DMS114 treated with DMSO at 0.1 percent for 48 hours (cell line): ENCODE results near the gene PER2.

Source experiments
- DNase-seq: peaks from one replicate; lab custom pipeline; 2025; ENCODE audit not compliant: unreplicated experiment; lab: John Stamatoyannopoulos, UW

Gene PER2

DNA sequence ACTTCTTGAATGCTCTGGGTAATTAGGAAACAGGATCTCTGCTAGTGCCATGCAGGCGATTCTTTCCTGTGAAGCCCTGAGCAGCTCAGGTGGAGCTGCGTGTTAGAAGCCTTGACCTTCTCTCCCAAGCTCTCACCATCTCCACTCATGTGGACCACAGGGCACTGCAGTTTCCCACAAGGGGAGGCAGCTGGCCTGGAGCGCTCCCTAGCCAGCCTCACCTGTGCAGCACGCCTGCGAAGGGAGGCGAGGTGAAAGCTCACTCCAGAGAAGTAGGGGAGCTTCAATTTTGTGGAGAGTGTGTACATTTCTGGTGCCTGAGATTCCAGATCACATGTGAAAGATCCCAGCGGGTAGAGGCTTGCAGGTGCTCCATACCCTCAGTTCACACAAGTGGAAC, 37.5 kb downstream of the PER2 start:
- no peak for DNase-seq

DNA sequence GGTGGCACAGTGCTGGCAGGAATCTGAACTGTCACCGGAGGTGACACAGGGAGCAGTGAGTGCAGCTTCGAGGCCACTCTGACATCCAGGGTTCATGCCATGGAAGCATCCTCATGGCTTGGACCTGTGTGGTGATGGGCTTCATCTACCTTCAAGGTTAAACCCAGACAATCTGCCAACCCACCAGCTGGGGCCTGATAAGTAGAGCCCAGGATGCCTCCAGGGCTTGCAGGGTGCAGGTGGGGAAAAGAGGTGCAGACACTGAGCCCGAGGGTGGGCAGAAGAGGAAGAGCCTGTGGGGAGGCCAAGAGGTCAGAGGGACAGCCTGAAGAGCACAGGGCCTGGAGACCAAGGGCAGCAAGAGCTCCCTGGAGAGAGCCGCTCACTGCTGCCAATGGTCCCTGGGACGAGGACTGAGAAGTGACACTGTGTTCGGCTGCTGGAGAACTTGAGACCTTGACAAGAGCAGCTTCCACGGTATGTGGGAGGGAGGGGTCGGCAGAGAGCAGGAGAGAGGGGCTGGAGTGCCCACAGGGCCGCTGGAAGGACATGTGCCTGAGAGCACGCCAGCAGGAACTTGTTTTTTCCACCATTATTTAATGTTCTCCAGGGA, 40.5 kb downstream of the PER2 start:
- no peak for DNase-seq

DNA sequence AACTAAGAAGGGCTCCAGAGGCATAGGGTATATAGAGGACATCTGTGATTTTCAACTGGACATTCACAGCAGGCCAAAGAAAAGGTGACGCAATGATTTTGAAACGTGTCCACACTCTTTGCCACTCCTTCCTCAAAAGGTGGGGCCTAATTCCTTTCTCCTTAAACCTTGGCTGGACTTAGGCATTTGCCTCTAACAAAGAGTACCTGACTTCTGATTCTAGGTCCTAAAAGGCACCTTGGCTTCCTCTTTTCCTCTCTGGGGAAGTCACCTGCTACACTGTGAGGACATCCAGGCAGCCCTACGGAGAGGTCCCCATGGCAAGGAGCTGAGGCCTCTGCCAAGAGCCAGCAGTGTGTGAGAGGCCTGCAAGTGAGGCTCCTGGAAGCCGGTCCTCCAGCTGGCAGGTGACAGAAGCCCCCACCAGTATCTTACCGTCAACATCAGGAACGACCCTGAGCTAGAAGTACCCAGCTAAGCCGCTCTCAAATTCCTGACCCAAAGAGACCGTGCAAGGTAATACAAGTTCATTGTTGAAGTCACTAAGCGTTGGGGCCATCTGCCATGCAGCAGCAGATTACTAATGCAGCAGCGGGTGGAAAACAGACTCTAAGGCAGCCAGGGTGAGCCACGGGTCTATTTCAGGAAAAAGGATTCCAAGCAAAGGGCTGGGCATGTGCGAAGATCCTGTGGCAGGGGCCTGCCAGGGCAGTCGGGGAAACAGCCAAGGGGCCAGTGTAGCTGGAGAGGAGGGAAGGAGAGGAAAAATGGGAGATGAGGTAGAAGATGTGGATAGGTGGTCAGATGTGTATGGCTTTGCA, 41.2 kb downstream of the PER2 start:
- no peak for DNase-seq

DNA sequence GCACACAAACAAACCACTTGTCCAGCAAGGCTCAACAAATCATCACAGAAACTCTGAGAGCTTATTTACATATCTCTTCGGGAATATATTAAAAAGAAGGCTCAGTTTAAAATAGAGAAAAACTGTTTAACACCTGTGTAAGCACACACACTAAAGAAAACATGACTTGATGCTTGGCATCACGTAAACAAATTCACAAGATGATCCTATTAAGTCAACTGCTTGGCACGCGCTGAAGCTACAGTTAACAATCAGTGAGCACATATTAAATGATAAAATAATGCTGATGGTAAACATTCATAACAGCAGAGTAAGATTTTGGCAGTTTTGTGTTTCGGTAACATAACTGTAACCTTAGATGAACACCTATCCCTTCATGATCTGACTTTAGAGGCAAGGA, 44.3 kb downstream of the PER2 start:
- no peak for DNase-seq

DNA sequence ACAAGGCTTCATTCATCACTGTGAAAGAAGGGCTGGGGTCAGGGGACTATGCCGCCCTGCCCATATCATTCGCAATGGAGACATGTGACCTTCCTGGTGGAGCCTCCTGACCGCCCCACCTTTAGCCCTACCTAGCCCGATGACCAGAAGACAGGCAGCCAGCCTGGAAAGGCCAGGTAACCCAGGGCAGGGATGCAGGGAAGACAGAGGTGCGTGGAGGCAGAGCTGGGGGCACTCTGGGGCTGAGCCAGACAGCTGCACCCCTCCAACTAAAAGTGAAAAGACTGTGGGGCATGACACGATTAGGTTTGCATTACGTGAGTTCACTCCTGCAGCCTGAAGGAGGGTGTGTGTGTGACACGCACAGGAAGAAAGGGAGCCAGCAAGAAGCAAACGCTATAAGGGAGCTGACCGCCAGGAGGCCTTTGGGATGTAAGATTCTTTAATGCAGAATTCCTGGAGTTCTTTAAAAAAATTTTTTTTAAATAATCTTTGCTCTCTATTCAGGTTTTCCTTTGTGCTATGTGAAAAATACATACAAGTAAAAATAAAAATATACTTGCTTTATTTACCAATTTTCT, 44.8 kb downstream of the PER2 start:
- DNase-seq = no peak

GRCh38 chr2:238242731-238243495, 45.5 kb downstream of the PER2 start:
- DNase-seq = no peak

GRCh38 chr2:238241970-238242369, 46.4 kb downstream of the PER2 start:
- DNase-seq = no peak

GRCh38 chr2:238240757-238241711, 47.4 kb downstream of the PER2 start:
- DNase-seq = no peak

DNA sequence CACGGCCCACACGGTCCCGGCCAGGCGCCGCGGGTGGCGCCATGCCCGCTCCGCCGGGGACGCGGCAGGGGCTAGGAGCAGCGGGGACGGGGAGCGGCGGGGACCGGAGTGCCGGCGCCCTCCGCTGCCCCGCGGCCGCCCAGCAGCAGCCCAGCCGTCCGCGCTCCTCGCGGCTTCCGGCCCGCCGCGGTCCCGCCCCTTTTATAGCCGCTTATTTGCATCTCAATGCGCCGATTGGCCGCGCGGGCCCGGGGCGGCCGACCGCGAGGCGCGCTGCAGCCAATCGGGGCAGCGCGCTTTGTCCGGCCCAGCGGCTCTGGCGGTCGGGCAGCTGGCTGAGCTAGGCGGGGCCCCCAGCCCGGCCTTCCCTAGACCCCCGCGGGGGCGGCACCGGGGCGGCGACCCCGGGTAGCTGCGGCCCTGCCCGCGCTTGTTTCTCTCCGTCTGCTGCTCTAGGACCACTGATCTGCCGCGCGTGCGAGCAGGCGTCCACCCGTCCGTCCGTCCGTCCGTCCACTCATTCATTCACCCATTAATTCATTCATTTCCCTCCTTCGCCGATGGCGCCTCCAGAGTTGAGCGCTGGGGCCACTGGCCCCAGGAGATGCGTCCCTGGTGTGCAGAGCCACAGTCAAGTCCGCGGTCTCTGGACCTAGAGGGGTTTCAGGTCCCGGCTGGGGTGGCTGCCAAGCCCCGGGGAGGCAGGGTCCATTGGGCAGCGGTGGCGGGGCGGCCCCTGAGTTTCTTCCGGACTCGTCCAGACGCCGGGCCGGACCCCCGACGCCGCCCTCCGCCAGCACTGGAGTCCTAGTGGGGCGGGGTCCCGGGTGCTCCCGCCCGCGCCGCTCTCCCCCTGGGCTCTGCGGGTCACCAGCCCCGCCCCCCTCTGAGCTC, 48.3 kb downstream of the PER2 start, which contains the start of gene HES6:
Gene HES6, minus strand, starts transcription at position 176 of the 894 bp plus-strand sequence. Its CDS starts 133 bp downstream, at position 43.
- peak; percentile 68 for DNase-seq

DNA sequence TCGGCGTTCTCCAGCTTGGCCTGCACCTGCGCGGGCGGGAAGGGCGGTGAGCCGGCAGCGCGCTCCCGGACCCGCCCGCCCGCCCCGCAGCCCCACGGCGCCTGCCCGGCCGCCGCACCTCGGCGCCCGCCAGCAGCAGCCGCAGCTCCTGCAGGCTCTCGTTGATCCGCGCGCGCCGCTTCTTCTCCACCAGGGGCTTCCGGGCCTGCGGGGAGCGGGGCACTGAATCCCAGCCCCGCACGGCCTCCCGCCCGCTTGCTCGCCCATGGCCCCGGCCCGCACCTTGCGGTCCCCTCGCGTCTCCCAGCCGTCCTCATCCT, 48.9 kb downstream of the PER2 start:
- DNase-seq = no peak

DNA sequence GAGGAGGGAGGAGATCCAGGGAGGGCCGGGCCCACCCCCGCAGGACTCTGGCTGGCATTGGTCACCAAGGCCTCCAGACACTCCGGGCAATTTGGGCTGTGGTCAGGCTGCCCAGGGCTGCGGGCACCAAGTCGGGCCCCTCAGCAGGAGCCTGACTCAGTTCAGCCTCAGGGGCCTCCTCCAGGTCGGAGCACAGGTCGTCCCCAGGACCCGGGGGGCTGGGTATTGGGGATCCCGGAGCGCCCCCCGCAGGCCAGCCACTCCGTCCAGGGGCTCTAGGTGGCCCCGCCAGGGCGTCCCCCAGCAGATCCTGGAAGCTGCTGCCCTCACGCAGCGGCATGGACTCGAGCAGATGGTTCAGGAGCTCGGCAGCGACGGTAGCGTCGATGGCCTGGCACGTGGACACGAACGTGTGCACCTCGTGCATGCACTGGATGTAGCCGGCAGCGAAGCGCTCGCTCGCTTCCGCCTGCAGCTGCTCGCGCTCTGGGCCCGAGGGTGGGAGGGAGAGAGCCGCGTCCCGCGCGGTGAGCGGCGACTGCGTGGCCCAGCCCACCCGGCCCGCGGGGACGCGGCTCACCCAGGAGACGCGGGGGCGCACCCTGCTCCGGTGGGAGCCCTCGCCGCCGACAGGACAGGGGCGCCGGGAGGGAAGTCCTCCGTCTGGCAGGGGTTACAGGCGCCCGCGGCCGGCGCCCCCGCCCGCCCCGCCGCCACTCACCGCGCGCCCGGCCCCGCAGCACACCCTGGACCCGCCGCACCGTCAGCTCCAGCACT, 49.5 kb downstream of the PER2 start:
- no peak for DNase-seq

- DNase-seq = no peak
Measured at GRCh38 chr2:238238311-238238765, 50.1 kb downstream of the PER2 start.

DNA sequence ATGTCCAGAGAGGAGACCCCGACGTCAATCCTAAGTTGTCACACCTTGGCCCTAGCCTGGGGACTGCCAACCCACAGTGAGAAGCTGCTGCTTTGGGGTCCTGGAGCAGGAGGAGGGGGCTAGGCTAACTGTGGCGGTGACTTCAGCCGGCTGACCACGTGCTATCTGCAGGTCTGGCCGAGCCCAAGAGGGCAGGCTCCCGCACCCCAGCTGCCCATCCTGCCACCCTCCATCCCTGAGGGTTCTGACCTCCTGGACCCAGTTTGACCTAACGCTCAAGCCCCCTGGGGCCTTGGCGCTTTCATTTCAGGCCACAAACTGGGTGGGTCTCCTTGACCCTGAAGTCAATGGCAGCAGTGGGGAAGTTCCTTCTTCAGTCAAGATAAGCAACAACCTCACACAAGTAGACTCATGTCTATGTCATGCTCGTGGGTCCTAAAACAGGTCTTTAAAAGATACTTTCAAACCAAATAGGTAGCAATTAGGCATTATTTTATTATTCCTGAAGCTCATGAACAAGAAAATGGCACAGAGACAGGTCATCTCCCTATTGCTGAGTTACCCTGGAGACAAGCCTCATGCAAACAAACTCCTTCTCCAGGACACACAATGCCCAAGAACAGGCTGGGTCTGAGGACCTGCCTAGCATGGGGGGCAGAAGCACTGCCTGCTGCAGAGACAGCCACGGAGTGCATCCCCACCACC, 50.8 kb downstream of the PER2 start:
- no peak for DNase-seq

- no peak for DNase-seq
Measured at GRCh38 chr2:238236571-238236970, 51.8 kb downstream of the PER2 start.

GRCh38 chr2:238235856-238236255, 52.6 kb downstream of the PER2 start:
- no peak for DNase-seq

DNA sequence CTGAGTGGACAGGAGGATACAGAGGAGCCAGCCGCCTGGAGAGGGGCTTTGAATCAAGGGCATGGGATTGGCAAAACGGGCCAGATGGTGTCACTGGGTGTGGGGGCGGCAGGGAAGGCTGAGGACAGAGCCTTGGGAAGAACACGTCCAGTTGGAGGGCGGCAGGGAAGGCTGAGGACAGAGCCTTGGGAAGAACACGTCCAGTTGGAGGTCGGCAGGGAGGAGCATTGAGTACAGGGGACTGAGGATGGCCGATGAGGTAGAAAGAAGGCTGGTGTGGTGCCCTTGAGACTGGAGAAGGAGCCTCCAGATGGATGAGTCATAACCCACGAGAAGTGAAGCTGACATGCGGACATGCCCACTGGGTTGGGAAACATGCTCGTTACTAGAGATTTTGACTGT, 53.1 kb downstream of the PER2 start:
- DNase-seq = no peak

- DNase-seq = no peak
Measured at GRCh38 chr2:238233625-238234024, 54.8 kb downstream of the PER2 start.

GRCh38 chr2:238231809-238232208, 56.6 kb downstream of the PER2 start:
- DNase-seq = no peak
